ENCODE data around the gene CMPK1. TPM values are rescaled to one million over a fixed set of nuclear protein-coding genes. Genes with fewer than 3 reads are reported as not detected.

CMPK1 gene
- total RNA-seq, 1 donor from 2014 or later, result 127 TPM

DNA sequence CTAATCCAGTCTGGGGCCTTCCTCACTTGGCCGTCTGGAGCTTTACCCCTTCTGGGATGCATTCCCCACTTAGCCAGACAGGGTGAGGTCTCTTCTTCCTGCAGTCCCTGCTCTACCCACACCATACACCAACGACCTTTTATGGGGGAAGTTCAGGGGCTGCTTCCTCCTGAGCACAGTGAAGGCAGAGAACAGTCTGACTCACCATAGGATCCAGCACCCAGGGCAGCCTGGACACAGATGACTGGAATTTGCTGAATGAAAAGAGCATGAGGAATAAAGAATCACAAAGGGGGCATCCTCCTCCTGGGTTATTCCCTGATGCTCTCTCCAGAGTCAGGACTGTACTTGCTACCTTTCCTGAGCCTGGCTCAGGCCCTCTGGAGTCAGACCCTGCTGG, 77.8 kb downstream of the CMPK1 start:
- ATAC-seq (peak; percentile 28), DNase-seq (no peak)
- H3K4me3 ChIP-seq, result no peak overlapping the region
- H3K27ac ChIP-seq, result no peak overlapping the region
- H3K9me3 ChIP-seq, result no peaks in the 10 kb centered on the region
- TF ChIP-seq, protein P1, sequence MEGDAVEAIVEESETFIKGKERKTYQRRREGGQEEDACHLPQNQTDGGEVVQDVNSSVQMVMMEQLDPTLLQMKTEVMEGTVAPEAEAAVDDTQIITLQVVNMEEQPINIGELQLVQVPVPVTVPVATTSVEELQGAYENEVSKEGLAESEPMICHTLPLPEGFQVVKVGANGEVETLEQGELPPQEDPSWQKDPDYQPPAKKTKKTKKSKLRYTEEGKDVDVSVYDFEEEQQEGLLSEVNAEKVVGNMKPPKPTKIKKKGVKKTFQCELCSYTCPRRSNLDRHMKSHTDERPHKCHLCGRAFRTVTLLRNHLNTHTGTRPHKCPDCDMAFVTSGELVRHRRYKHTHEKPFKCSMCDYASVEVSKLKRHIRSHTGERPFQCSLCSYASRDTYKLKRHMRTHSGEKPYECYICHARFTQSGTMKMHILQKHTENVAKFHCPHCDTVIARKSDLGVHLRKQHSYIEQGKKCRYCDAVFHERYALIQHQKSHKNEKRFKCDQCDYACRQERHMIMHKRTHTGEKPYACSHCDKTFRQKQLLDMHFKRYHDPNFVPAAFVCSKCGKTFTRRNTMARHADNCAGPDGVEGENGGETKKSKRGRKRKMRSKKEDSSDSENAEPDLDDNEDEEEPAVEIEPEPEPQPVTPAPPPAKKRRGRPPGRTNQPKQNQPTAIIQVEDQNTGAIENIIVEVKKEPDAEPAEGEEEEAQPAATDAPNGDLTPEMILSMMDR (IDR thresholded peaks at IDR 0.05), result no peak
- no peaks in the 10 kb centered on the region for H3K36me3 ChIP-seq
- H3K27me3 ChIP-seq, result peaks cover 12% of the 10 kb centered on the region
- intact Hi-C loops (cut with DNase I), result no loop called here
- no peaks in the 10 kb centered on the region for H3K4me1 ChIP-seq

- DNase-seq (no peak), ATAC-seq (no peak)
- intact Hi-C loops (cut with DNase I), result no loop called here
- Histone ChIP-seq H3K4me1 (no peaks in the 10 kb centered on the region), H3K27me3 (peaks cover 16% of the 10 kb centered on the region), H3K36me3 (no peaks in the 10 kb centered on the region), H3K9me3 (no peaks in the 10 kb centered on the region), H3K4me3 (no peak overlapping the region), H3K27ac (no peak overlapping the region)
- TF ChIP-seq, protein P1 (IDR thresholded peaks at IDR 0.05), result no peak
Measured at GRCh38 chr1:47412437-47412836, 78.8 kb downstream of the CMPK1 start.

DNA sequence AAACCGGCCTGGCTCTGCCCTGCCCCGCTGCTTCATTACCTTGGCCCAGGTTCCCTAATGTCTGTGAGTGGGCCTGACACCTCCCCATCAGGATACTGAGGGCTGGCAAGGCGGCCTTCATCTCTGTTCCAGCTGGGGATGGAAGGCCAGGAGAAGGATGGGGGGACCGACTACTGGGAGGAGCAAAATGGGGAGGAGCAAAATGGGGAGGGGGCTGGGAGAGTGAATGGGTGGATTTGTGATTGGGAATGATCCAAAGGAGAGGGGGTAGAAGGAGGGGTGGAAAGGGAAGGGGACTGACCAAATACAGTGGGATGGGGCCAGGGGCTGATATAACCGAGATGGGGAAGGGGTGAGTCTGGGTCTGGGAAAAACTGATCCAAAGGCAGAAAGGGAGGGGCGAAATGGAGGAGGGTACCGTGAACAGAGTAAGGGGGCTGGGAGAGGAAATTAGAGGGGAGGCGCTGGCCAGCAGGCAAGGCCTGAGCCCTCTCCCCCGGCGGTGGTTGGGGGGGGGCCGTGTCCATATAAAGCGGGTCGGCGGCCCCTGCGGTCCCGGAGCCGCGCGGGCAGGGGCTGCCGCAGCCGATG, 82.2 kb downstream of the CMPK1 start, which contains the start of gene FOXE3:
TSS of gene FOXE3 (plus strand) at position 558 of the 591 bp plus-strand sequence. CDS start at position 589, 31 bp downstream.
- Histone ChIP-seq H3K4me3 (no peak within 1 kb of the TSS), H3K9me3 (no peaks in the 10 kb centered on the region), H3K4me1 (no peaks in the 10 kb centered on the region), H3K36me3 (no peaks in the 10 kb centered on the region), H3K27me3 (peaks cover 30% of the 10 kb centered on the region), H3K27ac (no peak within 1 kb of the TSS)
- no peak for ATAC-seq
- DNase-seq, result no peak
- TF ChIP-seq, protein P1 (IDR thresholded peaks at IDR 0.05), result no peak
- intact Hi-C loops (cut with DNase I), result no loop called here

- no peak for ATAC-seq
- H3K27me3 ChIP-seq, result peaks cover 30% of the 10 kb centered on the region
Measured at GRCh38 chr1:47416319-47417169, 83.0 kb downstream of the CMPK1 start.

GRCh38 chr1:47417170-47418044, 83.8 kb downstream of the CMPK1 start:
- intact Hi-C loops (cut with DNase I), result no loop called here
- ATAC-seq, result peak; percentile 15
- Histone ChIP-seq H3K4me1 (no peaks in the 10 kb centered on the region), H3K27me3 (peaks cover 30% of the 10 kb centered on the region), H3K36me3 (no peaks in the 10 kb centered on the region), H3K4me3 (no peak overlapping the region), H3K27ac (no peak overlapping the region), H3K9me3 (no peaks in the 10 kb centered on the region)
- TF ChIP-seq, protein P1 (IDR thresholded peaks at IDR 0.05), result no peak
- DNase-seq, result no peak

More at GRCh38 chr1:47416319-47417169, 83.0 kb downstream of the CMPK1 start:
- H3K27ac ChIP-seq, result no peak overlapping the region
- no peak for DNase-seq
- no peaks in the 10 kb centered on the region for H3K4me1 ChIP-seq
- no peaks in the 10 kb centered on the region for H3K9me3 ChIP-seq
- no peaks in the 10 kb centered on the region for H3K36me3 ChIP-seq
- intact Hi-C loops (cut with DNase I), result no loop called here
- TF ChIP-seq, protein P1 (IDR thresholded peaks at IDR 0.05), result no peak
- no peak overlapping the region for H3K4me3 ChIP-seq

Data from upper lobe of right lung (tissue), 1 donor.